ENCODE data around the gene PPP2R3B.
"Not testable (repeated sequence)": the region's sequence is repeated elsewhere in the genome, so short reads cannot be mapped to it uniquely, and the experiment has no call there.

Gene PPP2R3B

GRCh38 chrX:318068-318738 lies 68.5 kb downstream of the PPP2R3B start:
- peak; percentile 95 for DNase-seq

DNA sequence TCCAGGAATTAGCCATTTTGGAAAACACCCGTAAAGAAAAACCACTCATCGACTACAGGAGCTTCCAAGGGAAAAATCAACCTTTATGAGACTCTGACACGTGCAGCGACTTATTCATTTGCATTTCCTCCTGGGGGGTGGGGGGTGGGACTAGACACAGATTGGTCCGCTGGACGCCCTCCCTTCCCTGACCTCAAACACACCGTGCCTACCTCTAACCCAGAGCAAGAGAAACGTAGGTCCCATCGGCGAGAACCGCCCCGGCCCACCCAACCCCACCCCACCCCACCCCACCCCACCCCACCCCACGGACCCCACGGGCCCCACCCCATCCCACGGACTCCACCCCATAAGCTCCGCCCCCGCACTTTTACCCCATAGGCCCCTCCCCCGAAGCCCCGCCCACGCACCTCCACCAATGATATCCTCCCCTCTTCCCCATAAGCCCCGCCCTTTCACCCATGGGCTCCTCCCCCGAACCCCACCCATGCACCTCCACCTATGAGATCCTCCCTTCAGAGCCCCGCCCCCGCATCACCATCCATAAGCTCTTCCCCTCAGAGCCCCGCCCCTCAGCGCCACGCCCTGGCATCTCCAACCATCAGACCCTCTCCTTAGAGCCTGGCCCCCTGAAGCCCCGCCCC lies 69.2 kb downstream of the PPP2R3B start:
- no peak for DNase-seq

- DNase-seq = no peak
These were observed 70.1 kb downstream of the PPP2R3B start for GRCh38 chrX:316351-317325.

GRCh38 chrX:314781-315595 lies 71.7 kb downstream of the PPP2R3B start:
- no peak for DNase-seq

DNA sequence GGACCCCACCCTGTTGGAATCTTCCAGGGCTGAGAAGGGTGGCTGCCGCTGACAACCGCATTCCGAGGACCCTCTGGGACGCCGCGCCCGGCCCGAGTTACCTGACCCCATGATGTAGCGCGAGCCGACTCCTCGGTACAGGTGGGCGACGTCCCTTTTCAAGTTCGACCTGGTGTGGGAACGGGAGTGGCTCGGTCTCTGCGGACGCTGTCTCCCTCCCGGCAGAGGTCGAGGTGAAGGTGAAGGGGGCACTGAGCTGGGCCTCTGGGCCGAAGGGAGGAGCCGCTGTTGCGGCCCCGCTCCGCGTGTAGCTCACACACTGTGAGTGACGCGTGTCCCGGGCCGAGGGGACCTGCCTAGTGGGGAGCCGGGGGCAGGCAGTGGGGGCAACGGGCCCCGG lies 72.7 kb downstream of the PPP2R3B start:
- DNase-seq = no peak

GRCh38 chrX:313546-313945 lies 73.2 kb downstream of the PPP2R3B start:
- no peak for DNase-seq

GRCh38 chrX:312621-313331 lies 73.9 kb downstream of the PPP2R3B start:
- no peak for DNase-seq

- DNase-seq = no peak
These were observed 75.3 kb downstream of the PPP2R3B start for GRCh38 chrX:311156-312129.

GRCh38 chrX:310621-311155 lies 76.0 kb downstream of the PPP2R3B start:
- no peak for DNase-seq

DNA sequence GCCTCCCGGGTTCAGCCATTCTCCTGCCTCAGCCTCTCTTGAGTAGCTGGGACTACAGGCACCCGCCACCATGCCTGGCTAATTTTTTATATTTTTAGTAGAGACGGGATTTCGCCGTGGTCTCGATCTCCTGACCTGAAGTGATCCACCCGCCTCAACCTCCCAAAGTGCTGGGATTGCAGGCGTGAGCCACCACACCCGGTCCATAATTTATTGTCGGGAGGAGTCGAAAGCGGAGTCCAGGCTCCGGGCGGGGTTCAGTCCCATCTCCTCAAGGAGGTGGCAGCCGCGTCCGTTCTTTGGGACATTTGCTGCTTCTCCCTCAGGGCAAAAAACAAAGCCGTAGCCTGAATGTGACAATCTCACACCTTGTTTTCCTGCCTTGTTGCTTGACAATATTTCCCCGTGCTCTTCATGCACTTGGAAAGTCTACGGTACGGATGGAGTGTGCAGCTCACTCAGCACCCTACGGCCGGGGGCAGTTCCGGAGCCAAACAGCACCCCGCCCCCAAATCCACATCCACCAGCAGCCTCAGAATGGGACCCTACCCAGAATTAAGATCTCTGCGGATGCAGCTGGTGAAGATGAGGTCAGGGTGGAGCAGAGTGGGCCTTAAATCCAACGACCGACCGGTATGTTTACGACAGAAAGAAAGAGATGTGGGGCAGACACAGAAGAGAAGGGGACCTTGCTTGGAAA lies 77.7 kb downstream of the PPP2R3B start:
- DNase-seq = no peak

GRCh38 chrX:307261-308111 lies 79.2 kb downstream of the PPP2R3B start:
- DNase-seq = no peak

DNA sequence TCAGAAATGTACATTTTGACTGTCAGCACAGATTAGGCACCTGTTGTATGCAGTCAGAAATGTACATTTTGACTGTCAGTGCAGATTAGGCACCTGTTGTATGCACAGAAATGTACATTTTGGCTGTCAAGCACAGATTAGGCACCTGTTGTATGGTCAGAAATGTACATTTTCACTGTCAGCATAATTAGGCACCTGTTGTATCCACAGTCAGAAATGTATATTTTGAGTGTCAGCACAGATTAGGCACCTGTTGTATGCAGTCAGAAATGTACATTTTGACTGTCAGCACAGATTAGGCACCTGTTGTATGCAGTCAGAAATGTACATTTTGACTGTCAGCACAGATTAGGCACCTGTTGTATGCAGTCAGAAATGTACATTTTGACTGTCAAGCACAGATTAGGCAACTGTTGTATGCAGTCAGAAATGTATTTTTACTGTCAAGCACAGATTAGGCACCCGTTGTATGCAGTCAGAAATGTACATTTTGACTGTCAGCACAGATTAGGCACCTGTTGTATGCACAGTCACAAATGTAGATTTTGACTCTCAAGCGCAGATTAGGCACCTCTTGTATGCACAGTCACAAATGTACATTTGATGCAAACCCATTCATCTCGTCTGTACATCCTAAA lies 80.0 kb downstream of the PPP2R3B start:
- not testable (repeated sequence) for DNase-seq

- DNase-seq = not testable (repeated sequence)
These were observed 80.7 kb downstream of the PPP2R3B start for GRCh38 chrX:305781-306613.

GRCh38 chrX:302975-303374 lies 83.7 kb downstream of the PPP2R3B start:
- DNase-seq = no peak

DNA sequence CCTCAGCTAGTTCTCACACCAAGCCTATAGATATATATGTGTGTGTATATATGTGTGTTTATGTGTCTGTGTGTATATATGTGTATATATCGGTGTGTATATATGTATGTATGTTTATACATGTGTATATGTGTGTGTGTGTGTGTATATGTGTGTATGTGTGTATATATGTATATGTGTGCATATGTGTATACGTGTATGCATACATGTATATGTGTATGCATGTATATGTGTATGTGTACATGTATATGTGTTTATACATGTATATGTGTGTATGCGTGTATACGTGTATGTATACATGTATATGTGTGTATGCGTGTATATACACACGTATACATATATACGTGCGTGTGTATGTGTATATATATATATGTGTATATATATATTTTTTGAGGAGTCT lies 86.4 kb downstream of the PPP2R3B start:
- no peak for DNase-seq

- DNase-seq = no peak
These were observed 87.7 kb downstream of the PPP2R3B start for GRCh38 chrX:298993-299392.

- no peak for DNase-seq
These were observed 91.6 kb downstream of the PPP2R3B start for GRCh38 chrX:295136-295535.
